Suprapubic skin (tissue), 4 donors: ENCODE data around the gene TANC1.

ENCODE experiments used
- POLR2A ChIP-seq, 2 donors: fragments of 450-650 bp; IDR thresholded peaks; one replicate each; pipeline ENCODE4 v1.6.1; 2017; ENCODE audit warnings: antibody characterized with exemption in 2 of 2, mild to moderate bottlenecking in 2 of 2, moderate library complexity in 2 of 2
- POLR2AphosphoS5 ChIP-seq, 3 donors: sonication (generic); formaldehyde crosslinking; IDR thresholded peaks; one replicate each; pipeline ENCODE4 v1.6.1; 2017; ENCODE audit warnings: antibody characterized with exemption in 3 of 3
- TF ChIP-seq, protein P1 (sequence below), 2 donors: fragments of 200-600 bp in 1 of 2; fragments of 450-650 bp in 1 of 2; sonication (generic) in 1 of 2; IDR thresholded peaks; one replicate each; pipeline ENCODE4 v1.5.1; 2016 to 2019; ENCODE audit warnings: antibody characterized with exemption in 2 of 2, mild to moderate bottlenecking in 1 of 2, moderate library complexity in 1 of 2

GRCh38 chr2:159146996-159147666 is 178.7 kb downstream of the TANC1 start:
- TF ChIP-seq, protein P1, sequence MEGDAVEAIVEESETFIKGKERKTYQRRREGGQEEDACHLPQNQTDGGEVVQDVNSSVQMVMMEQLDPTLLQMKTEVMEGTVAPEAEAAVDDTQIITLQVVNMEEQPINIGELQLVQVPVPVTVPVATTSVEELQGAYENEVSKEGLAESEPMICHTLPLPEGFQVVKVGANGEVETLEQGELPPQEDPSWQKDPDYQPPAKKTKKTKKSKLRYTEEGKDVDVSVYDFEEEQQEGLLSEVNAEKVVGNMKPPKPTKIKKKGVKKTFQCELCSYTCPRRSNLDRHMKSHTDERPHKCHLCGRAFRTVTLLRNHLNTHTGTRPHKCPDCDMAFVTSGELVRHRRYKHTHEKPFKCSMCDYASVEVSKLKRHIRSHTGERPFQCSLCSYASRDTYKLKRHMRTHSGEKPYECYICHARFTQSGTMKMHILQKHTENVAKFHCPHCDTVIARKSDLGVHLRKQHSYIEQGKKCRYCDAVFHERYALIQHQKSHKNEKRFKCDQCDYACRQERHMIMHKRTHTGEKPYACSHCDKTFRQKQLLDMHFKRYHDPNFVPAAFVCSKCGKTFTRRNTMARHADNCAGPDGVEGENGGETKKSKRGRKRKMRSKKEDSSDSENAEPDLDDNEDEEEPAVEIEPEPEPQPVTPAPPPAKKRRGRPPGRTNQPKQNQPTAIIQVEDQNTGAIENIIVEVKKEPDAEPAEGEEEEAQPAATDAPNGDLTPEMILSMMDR (IDR thresholded peaks at IDR 0.05), result no peak
- TF ChIP-seq POLR2A (IDR thresholded peaks at IDR 0.05) (no peak), POLR2AphosphoS5 (IDR thresholded peaks at IDR 0.05) (peak in 1 of 3 donors; percentile 32)
